CD4-positive, alpha-beta T cell (primary cell): ENCODE data around the gene YY1. TPM values are rescaled to one million over a fixed set of nuclear protein-coding genes. Genes with fewer than 3 reads are reported as not detected.
A peak's percentile ranks its signal among the peaks of the same experiment; 100 is the strongest.

Source experiments
- ATAC-seq: fragments of 200-7000 bp; cut with Tn5 transposase; one replicate; pipeline ENCODE4 v1.10.0; 2022; ENCODE audit warnings: mild to moderate bottlenecking; ENCODE audit not compliant: poor library complexity
- CTCF ChIA-PET: fragments of 350-600 bp; sonication (Branson Sonifier 250); formaldehyde crosslinking; loops from one replicate; lab custom pipeline; 2021; ENCODE audit warnings: antibody characterized with exemption, inconsistent platforms; lab: Charles Lee
- POLR2A ChIA-PET: fragments of 350-600 bp; sonication (Branson Sonifier 250); formaldehyde crosslinking; loops from one replicate; lab custom pipeline; 2021; ENCODE audit warnings: antibody characterized with exemption, inconsistent platforms; lab: Charles Lee
- DNase-seq, 14 experiments: peaks; one replicate each; pipeline ENCODE4 v3.0.0-alpha.2; 2013 to 2020; ENCODE audit warnings: mixed read lengths in 2 of 14
- H3K27ac ChIP-seq, 2 donors: one replicate each; pipeline versions ENCODE4 v1.5.1 to v1.7.0; 2013; ENCODE audit warnings: low read length in 2 of 2, low read depth in 1 of 2, mild to moderate bottlenecking in 1 of 2
- H3K27me3 ChIP-seq, 2 experiments: 1 replicate in 1 of 2; 2 replicates in 1 of 2; pipeline versions ENCODE4 v1.6.1 to v1.7.0; 2013; ENCODE audit warnings: low read length in 2 of 2, control low read depth in 1 of 2, mild to moderate bottlenecking in 1 of 2, moderate library complexity in 1 of 2; ENCODE audit not compliant: insufficient read depth in 2 of 2, control insufficient read depth in 1 of 2
- H3K36me3 ChIP-seq: one replicate; pipeline ENCODE4 v1.6.1; 2013; ENCODE audit warnings: low read length, control low read depth; ENCODE audit not compliant: insufficient read depth
- H3K4me1 ChIP-seq: one replicate; pipeline ENCODE4 v1.6.1; 2013; ENCODE audit warnings: low read length, control low read depth; ENCODE audit not compliant: insufficient read depth
- H3K4me3 ChIP-seq: one replicate; pipeline ENCODE4 v1.5.1; 2013; ENCODE audit warnings: mild to moderate bottlenecking, low read length, moderate library complexity
- H3K9me3 ChIP-seq, 2 experiments: 1 replicate in 1 of 2; 2 replicates in 1 of 2; pipeline versions ENCODE4 v1.6.1 to v1.7.0; 2013; ENCODE audit warnings: low read length in 2 of 2, mild to moderate bottlenecking in 2 of 2, control low read depth in 1 of 2, moderate library complexity in 1 of 2; ENCODE audit not compliant: control insufficient read depth in 1 of 2, insufficient read depth in 1 of 2
- H3K27ac Mint-ChIP-seq: one replicate; pipeline ENCODE4 v1.8.0; 2020; ENCODE audit warnings: mixed read lengths
- H3K27me3 Mint-ChIP-seq: one replicate; pipeline ENCODE4 v1.8.0; 2021; ENCODE audit warnings: mixed read lengths
- H3K36me3 Mint-ChIP-seq: one replicate; pipeline ENCODE4 v1.8.0; 2021; ENCODE audit warnings: low read depth, mixed read lengths
- H3K4me1 Mint-ChIP-seq: one replicate; pipeline ENCODE4 v1.8.0; 2021; ENCODE audit warnings: low read depth, mixed read lengths
- H3K4me3 Mint-ChIP-seq: one replicate; pipeline ENCODE4 v1.8.0; 2020; ENCODE audit warnings: mild to moderate bottlenecking, mixed read lengths
- H3K9me3 Mint-ChIP-seq: one replicate; pipeline ENCODE4 v1.8.0; 2020; ENCODE audit warnings: mixed read lengths
- CTCF ChIP-seq: fragments of 200-600 bp; IDR thresholded peaks from one replicate; pipeline ENCODE4 v1.8.0; 2022; ENCODE audit warnings: antibody characterized with exemption, mild to moderate bottlenecking
- intact Hi-C, 2 experiments: fragments of 100-400 bp; cut with DNase I in 1 of 2; cut with micrococcal nuclease in 1 of 2; formaldehyde crosslinking; loops; one replicate each; pipeline versions ENCODE4 v1.15.1 to v1.9.0; 2023 to 2025; cut with DNase I, micrococcal nuclease
- total RNA-seq, 174 experiments: library from RNA in 2 of 174; stranded (reverse) in 2 of 174; gene quantifications; one replicate each; pipeline ENCODE4 v1.2.3 and lab custom pipeline; 2021 to 2026

Gene YY1
- total RNA-seq, 2 experiments from 2014 or later = 68.9 to 70.4 TPM

GRCh38 chr14:100237735-100238418 lies 1.1 kb upstream of the YY1 start:
- Mint-ChIP-seq H3K36me3 (peaks cover 42% of the 10 kb centered on the region), H3K27me3 (no peaks in the 10 kb centered on the region), H3K4me1 (peaks cover 64% of the 10 kb centered on the region), H3K9me3 (no peaks in the 10 kb centered on the region), H3K27ac (peak overlapping the region; percentile 95), H3K4me3 (peak overlapping the region; percentile 95)
- ChIA-PET POLR2A (interaction anchor here (0.8 to 8.5 kb wide), 8 partner anchors 10 to 757 kb away, joined by 3 to 151 read pairs (median 4); partner anchors contain the start of genes CCNK and SETD3), CTCF (interaction anchor here (0.9 to 1.4 kb wide), 2 partner anchors 14 to 45 kb away, joined by 4 read pairs; no protein-coding TSS in a partner anchor)
- peak overlapping the region; percentile 73 to 74 for H3K27ac ChIP-seq
- H3K36me3 ChIP-seq = no peaks in the 10 kb centered on the region
- intact Hi-C loops = loop anchor here (1.0 to 10.0 kb wide), 9 partner anchors 15 to 756 kb away; partner anchors contain the start of genes CCNK (in 1 of the 2), EML1 (in 1 of the 2), EVL (in 1 of the 2) and SETD3 (in 1 of the 2)
- DNase-seq = peak in 12 of 14 experiments; percentile 26 to 71 (median 46)
- H3K4me1 ChIP-seq = peaks cover 46% of the 10 kb centered on the region
- no peaks in the 10 kb centered on the region for H3K9me3 ChIP-seq
- ATAC-seq = no peak
- H3K27me3 ChIP-seq = no peaks in the 10 kb centered on the region
- no peak for TF ChIP-seq CTCF
- peak overlapping the region; percentile 76 for H3K4me3 ChIP-seq

GRCh38 chr14:100239211-100239839 lies 381 bp downstream of the YY1 start:
- ATAC-seq (no peak), DNase-seq (peak in 9 of 14 experiments; percentile 15 to 65 (median 19))
- Mint-ChIP-seq H3K36me3 (peaks cover 47% of the 10 kb centered on the region), H3K27ac (peak overlapping the region; percentile 96), H3K27me3 (no peaks in the 10 kb centered on the region), H3K4me1 (peaks cover 68% of the 10 kb centered on the region), H3K4me3 (peak overlapping the region; percentile 95), H3K9me3 (no peaks in the 10 kb centered on the region)
- Histone ChIP-seq H3K4me1 (peaks cover 51% of the 10 kb centered on the region), H3K27ac (peak overlapping the region in 1 of 2 donors; percentile 77), H3K27me3 (no peaks in the 10 kb centered on the region), H3K9me3 (no peaks in the 10 kb centered on the region), H3K36me3 (no peaks in the 10 kb centered on the region), H3K4me3 (peak overlapping the region; percentile 77)
- intact Hi-C loops = loop anchor here (5.0 to 10.0 kb wide), 5 partner anchors 47 to 757 kb away; partner anchors contain the start of genes CCNK (in 1 of the 2), EML1 (in 1 of the 2), EVL (in 1 of the 2) and SETD3 (in 1 of the 2)
- CTCF ChIA-PET = interaction anchor here (0.9 to 1.9 kb wide), 3 partner anchors 11 to 171 kb away, joined by 3 to 5 read pairs (median 5); no protein-coding TSS in a partner anchor
- TF ChIP-seq CTCF = no peak
- POLR2A ChIA-PET = interaction anchor here (1.5 to 5.0 kb wide), 7 partner anchors 17 to 267 kb away, joined by 4 to 69 read pairs (median 11); partner anchors contain the start of gene EVL
